ENCODE measurements around the gene SLC38A3. TPM values are rescaled to one million over a fixed set of nuclear protein-coding genes. Genes with fewer than 3 reads are reported as not detected.

Gene SLC38A3
- total and polyA plus RNA-seq, 9 of the 15 experiments (the other 6 are each of a cell fraction or from before 2014, with no cell fraction given), result 0.09 to 0.38 (median 0.16) TPM; not detected in 6

DNA sequence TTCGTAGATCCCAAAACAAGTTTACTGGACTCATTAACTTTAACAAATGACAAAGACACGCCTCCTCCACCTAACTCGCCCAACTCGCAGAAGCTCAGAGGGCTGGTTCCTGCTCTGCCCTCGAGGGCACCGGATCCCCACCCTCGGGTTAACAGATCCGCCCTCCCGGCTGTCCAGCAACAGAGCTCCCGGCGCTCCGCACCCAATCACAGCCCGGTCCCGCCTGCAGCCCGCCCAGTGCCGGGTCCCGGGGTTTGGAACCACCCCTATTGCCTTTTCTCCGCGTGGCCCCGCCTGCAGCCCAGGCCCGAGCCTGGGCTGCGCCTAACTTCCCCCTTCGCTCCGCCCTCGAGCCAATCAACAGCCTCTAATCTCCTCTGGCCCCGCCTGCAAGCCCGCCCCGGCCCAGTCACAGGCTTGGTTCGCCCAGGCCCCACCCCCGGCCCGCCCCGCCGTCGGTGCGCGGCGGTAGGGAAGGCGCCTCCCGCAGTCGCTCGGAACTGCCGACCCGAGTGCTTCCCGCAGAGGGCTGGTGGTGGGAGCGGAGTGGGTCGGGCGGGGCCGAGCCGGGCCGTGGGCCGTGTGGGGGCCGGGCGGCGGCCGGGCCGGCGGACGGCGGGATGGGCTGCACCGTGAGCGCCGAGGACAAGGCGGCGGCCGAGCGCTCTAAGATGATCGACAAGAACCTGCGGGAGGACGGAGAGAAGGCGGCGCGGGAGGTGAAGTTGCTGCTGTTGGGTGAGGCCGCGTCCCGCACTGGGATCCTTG is 30.8 kb downstream of the SLC38A3 start, which contains the start of gene GNAI2 (continued):
- no peak for TF ChIP-seq MEF2A (IDR thresholded peaks at IDR 0.05; ENCODE audit: control insufficient read depth, low read depth, low read length)
- TF ChIP-seq, protein P1, sequence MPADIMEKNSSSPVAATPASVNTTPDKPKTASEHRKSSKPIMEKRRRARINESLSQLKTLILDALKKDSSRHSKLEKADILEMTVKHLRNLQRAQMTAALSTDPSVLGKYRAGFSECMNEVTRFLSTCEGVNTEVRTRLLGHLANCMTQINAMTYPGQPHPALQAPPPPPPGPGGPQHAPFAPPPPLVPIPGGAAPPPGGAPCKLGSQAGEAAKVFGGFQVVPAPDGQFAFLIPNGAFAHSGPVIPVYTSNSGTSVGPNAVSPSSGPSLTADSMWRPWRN (IDR thresholded peaks at IDR 0.05; ENCODE audit: low read depth), result no peak
- TF ChIP-seq U2AF2 (optimal IDR thresholded peaks at IDR 0.05; ENCODE audit: low read depth, low read length), result no peak
- TF ChIP-seq, protein P2, sequence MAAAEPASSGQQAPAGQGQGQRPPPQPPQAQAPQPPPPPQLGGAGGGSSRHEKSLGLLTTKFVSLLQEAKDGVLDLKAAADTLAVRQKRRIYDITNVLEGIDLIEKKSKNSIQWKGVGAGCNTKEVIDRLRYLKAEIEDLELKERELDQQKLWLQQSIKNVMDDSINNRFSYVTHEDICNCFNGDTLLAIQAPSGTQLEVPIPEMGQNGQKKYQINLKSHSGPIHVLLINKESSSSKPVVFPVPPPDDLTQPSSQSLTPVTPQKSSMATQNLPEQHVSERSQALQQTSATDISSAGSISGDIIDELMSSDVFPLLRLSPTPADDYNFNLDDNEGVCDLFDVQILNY (CRISPR knock-in tag; IDR thresholded peaks at IDR 0.05), result no peak
- peak; percentile 53; the same call in 1 of the 2 replicates for TF ChIP-seq CC2D1A (IDR thresholded peaks at IDR 0.05)
- TF ChIP-seq, protein P3, sequence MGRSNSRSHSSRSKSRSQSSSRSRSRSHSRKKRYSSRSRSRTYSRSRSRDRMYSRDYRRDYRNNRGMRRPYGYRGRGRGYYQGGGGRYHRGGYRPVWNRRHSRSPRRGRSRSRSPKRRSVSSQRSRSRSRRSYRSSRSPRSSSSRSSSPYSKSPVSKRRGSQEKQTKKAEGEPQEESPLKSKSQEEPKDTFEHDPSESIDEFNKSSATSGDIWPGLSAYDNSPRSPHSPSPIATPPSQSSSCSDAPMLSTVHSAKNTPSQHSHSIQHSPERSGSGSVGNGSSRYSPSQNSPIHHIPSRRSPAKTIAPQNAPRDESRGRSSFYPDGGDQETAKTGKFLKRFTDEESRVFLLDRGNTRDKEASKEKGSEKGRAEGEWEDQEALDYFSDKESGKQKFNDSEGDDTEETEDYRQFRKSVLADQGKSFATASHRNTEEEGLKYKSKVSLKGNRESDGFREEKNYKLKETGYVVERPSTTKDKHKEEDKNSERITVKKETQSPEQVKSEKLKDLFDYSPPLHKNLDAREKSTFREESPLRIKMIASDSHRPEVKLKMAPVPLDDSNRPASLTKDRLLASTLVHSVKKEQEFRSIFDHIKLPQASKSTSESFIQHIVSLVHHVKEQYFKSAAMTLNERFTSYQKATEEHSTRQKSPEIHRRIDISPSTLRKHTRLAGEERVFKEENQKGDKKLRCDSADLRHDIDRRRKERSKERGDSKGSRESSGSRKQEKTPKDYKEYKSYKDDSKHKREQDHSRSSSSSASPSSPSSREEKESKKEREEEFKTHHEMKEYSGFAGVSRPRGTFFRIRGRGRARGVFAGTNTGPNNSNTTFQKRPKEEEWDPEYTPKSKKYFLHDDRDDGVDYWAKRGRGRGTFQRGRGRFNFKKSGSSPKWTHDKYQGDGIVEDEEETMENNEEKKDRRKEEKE (IDR thresholded peaks at IDR 0.05; ENCODE audit: borderline replicate concordance in 1 of 2, control insufficient read depth in 1 of 2, low read depth in 2 of 2, low read length in 1 of 2), result no peak
- TF ChIP-seq, protein P4, sequence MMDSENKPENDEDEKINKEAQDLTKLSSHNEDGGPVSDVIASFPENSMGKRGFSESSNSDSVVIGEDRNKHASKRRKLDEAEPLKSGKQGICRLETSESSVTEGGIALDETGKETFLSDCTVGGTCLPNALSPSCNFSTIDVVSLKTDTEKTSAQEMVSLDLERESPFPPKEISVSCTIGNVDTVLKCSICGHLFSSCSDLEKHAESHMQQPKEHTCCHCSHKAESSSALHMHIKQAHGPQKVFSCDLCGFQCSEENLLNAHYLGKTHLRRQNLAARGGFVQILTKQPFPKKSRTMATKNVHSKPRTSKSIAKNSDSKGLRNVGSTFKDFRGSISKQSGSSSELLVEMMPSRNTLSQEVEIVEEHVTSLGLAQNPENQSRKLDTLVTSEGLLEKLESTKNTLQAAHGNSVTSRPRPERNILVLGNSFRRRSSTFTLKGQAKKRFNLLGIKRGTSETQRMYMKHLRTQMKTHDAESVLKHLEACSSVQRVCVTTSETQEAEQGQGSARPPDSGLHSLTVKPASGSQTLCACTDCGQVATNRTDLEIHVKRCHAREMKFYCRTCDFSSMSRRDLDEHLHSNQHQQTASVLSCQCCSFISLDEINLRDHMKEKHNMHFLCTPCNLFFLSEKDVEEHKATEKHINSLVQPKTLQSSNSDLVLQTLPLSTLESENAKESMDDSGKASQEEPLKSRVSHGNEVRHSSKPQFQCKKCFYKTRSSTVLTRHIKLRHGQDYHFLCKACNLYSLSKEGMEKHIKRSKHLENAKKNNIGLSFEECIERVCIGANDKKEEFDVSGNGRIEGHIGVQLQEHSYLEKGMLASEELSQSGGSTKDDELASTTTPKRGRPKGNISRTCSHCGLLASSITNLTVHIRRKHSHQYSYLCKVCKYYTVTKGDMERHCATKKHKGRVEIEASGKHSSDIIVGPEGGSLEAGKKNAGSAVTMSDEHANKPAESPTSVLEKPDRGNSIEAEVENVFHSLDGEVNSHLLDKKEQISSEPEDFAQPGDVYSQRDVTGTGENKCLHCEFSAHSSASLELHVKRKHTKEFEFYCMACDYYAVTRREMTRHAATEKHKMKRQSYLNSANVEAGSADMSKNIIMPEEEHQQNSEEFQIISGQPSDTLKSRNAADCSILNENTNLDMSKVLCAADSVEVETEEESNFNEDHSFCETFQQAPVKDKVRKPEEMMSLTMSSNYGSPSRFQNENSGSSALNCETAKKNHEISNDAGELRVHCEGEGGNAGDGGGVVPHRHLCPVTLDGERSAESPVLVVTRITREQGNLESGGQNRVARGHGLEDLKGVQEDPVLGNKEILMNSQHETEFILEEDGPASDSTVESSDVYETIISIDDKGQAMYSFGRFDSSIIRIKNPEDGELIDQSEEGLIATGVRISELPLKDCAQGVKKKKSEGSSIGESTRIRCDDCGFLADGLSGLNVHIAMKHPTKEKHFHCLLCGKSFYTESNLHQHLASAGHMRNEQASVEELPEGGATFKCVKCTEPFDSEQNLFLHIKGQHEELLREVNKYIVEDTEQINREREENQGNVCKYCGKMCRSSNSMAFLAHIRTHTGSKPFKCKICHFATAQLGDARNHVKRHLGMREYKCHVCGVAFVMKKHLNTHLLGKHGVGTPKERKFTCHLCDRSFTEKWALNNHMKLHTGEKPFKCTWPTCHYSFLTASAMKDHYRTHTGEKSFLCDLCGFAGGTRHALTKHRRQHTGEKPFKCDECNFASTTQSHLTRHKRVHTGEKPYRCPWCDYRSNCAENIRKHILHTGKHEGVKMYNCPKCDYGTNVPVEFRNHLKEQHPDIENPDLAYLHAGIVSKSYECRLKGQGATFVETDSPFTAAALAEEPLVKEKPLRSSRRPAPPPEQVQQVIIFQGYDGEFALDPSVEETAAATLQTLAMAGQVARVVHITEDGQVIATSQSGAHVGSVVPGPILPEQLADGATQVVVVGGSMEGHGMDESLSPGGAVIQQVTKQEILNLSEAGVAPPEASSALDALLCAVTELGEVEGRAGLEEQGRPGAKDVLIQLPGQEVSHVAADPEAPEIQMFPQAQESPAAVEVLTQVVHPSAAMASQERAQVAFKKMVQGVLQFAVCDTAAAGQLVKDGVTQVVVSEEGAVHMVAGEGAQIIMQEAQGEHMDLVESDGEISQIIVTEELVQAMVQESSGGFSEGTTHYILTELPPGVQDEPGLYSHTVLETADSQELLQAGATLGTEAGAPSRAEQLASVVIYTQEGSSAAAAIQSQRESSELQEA (IDR thresholded peaks at IDR 0.05; ENCODE audit: low read depth), result no peak
- no peak for TF ChIP-seq NR3C1 (CRISPR knock-in tag; IDR thresholded peaks at IDR 0.05)
- TF ChIP-seq, protein P5, sequence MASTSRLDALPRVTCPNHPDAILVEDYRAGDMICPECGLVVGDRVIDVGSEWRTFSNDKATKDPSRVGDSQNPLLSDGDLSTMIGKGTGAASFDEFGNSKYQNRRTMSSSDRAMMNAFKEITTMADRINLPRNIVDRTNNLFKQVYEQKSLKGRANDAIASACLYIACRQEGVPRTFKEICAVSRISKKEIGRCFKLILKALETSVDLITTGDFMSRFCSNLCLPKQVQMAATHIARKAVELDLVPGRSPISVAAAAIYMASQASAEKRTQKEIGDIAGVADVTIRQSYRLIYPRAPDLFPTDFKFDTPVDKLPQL (IDR thresholded peaks at IDR 0.05; ENCODE audit: extremely low read depth, insufficient read length), result no peak
- TF ChIP-seq OTX1 (CRISPR knock-in tag; IDR thresholded peaks at IDR 0.05), result no peak
- TF ChIP-seq ZNF75A (CRISPR knock-in tag; IDR thresholded peaks at IDR 0.05), result no peak

Measured in K562 (cell line).